Common myeloid progenitor, CD34-positive (primary cell): ENCODE results near the gene RNLS.

Experiments used
- CTCF ChIA-PET: fragments of 350-600 bp; sonication (Branson Sonifier 250); formaldehyde crosslinking; loops from one replicate; lab custom pipeline; 2021; ENCODE audit warnings: antibody characterized with exemption; lab: Charles Lee
- POLR2A ChIA-PET: fragments of 350-600 bp; sonication (Branson Sonifier 250); formaldehyde crosslinking; loops from one replicate; lab custom pipeline; 2021; ENCODE audit warnings: antibody characterized with exemption; lab: Charles Lee
- DNase-seq, 3 donors: peaks; one replicate each; pipeline versions ENCODE4 v3.0.0 to v3.0.0-alpha.2; 2013
- H3K27ac ChIP-seq, 2 experiments: 1 replicate in 1 of 2; 2 replicates in 1 of 2; pipeline ENCODE4 v1.7.0; 2013; ENCODE audit warnings: inconsistent platforms in 2 of 2, low read length in 2 of 2, mild to moderate bottlenecking in 2 of 2, low read depth in 1 of 2, moderate library complexity in 1 of 2; ENCODE audit not compliant: severe bottlenecking in 2 of 2, insufficient read depth in 1 of 2, poor library complexity in 1 of 2
- H3K27me3 ChIP-seq, 5 experiments: replicated peaks in 2 of 5; 1 replicate in 3 of 5; 2 replicates in 2 of 5; pipeline versions ENCODE4 v1.6.1 to v1.7.0; 2013; ENCODE audit warnings: low read length in 4 of 5, mild to moderate bottlenecking in 2 of 5, moderate library complexity in 2 of 5, inconsistent platforms in 1 of 5; ENCODE audit not compliant: insufficient read depth in 5 of 5, control insufficient read depth in 4 of 5
- H3K36me3 ChIP-seq, 4 experiments: 1 replicate in 2 of 4; 2 replicates in 2 of 4; pipeline versions ENCODE4 v1.6.1 to v1.7.0; 2013; ENCODE audit warnings: low read length in 3 of 4, control low read depth in 1 of 4, mild to moderate bottlenecking in 1 of 4; ENCODE audit not compliant: control insufficient read depth in 4 of 4, insufficient read depth in 4 of 4
- H3K4me1 ChIP-seq, 4 experiments: 1 replicate in 3 of 4; 2 replicates in 1 of 4; pipeline versions ENCODE4 v1.6.1 to v1.7.1; 2013; ENCODE audit warnings: low read length in 3 of 4, mild to moderate bottlenecking in 3 of 4, control low read depth in 1 of 4, inconsistent platforms in 1 of 4, moderate library complexity in 1 of 4; ENCODE audit not compliant: control insufficient read depth in 4 of 4, insufficient read depth in 4 of 4; ENCODE audit errors: control extremely low read depth in 1 of 4
- H3K4me3 ChIP-seq, 7 experiments: 1 replicate in 4 of 7; 2 replicates in 3 of 7; pipeline versions ENCODE4 v1.5.1 to v1.7.0; 2013; ENCODE audit warnings: mild to moderate bottlenecking in 7 of 7, low read length in 6 of 7, moderate library complexity in 6 of 7, inconsistent platforms in 2 of 7, low read depth in 2 of 7, control low read depth in 1 of 7; ENCODE audit not compliant: insufficient read depth in 4 of 7, control insufficient read depth in 1 of 7; ENCODE audit errors: extremely low read depth in 1 of 7
- H3K9me3 ChIP-seq, 5 experiments: 1 replicate in 4 of 5; 2 replicates in 1 of 5; pipeline versions ENCODE4 v1.6.1 to v1.7.1; 2013; ENCODE audit warnings: low read length in 4 of 5, mild to moderate bottlenecking in 2 of 5, inconsistent platforms in 1 of 5, low read depth in 1 of 5, moderate library complexity in 1 of 5; ENCODE audit not compliant: control insufficient read depth in 4 of 5, insufficient read depth in 2 of 5; ENCODE audit errors: control extremely low read depth in 1 of 5
- WGBS: methylation state at CpG from one replicate; pipeline ENCODE4 v1.1.5; 2013; ENCODE audit not compliant: insufficient coverage; 5-methylcytosine and 5-hydroxymethylcytosine counted together

The RNLS gene

DNA sequence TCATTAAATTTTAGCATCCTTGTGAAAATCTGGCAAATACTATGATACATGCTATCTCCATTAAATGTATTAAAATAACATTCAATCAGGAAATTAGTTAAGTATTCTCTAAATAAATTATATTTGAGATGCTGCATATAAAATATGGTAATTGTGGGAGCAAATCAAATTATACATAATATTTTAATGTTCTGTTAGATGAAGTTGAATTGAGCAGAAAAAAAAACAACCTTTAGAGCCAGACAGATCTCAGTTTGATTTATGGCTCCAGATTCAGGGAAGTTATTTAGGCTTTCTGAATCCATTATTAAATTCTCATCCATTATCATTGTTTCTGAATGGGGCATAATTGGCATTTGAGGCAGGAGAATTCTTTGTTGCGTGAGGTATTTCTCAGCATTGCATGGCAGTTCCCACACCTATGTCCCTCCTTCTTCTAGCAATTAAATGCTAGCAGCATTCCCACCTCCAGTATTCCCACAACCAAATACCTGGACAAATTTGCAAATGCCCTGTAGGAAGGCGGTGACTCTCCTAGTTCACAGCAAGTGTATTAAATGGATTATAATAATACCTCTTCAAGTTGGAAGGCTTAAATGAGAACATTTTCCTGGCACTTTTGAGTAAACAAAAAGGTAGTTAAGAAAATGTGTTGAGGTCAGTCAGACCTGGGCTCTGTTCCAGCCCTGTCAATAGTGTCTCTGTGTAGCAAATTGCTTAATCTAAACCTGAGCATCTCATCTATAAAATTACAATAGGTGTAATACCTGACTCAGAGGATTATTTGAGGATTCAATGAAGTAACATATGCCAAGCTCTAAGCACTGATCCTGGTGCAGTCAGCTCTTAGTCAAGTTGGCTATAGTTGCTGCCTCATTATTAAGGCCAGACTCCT lies 108.9 kb downstream of the RNLS start:
- ChIA-PET POLR2A (interaction anchor here (0.6 kb wide), 1 partner anchor 325 kb away, joined by 3 read pairs; no protein-coding TSS in a partner anchor), CTCF (no interaction called here)
- Histone ChIP-seq H3K36me3 (no peaks in the 10 kb centered on the region), H3K4me1 (peaks cover 0 to 3% (median 0%) of the 10 kb centered on the region in 4 experiments), H3K9me3 (peaks cover 0 to 8% (median 0%) of the 10 kb centered on the region in 5 experiments), H3K27ac (no peak overlapping the region), H3K27me3 (no peaks in the 10 kb centered on the region), H3K4me3 (no peak overlapping the region)
- DNase-seq, result no peak
- no CpG with 5 or more reads among the region's 2 CpGs for WGBS

GRCh38 chr10:88472540-88472939 lies 110.6 kb downstream of the RNLS start:
- POLR2A ChIA-PET, result no interaction called here
- WGBS, result no CpG with 5 or more reads among the region's 1 CpG
- Histone ChIP-seq H3K27me3 (no peaks in the 10 kb centered on the region), H3K4me3 (no peak overlapping the region), H3K9me3 (peaks cover 0 to 8% (median 0%) of the 10 kb centered on the region in 5 experiments), H3K4me1 (peaks cover 0 to 3% (median 0%) of the 10 kb centered on the region in 4 experiments), H3K36me3 (no peaks in the 10 kb centered on the region), H3K27ac (no peak overlapping the region)
- CTCF ChIA-PET, result no interaction called here
- DNase-seq, result no peak

DNA sequence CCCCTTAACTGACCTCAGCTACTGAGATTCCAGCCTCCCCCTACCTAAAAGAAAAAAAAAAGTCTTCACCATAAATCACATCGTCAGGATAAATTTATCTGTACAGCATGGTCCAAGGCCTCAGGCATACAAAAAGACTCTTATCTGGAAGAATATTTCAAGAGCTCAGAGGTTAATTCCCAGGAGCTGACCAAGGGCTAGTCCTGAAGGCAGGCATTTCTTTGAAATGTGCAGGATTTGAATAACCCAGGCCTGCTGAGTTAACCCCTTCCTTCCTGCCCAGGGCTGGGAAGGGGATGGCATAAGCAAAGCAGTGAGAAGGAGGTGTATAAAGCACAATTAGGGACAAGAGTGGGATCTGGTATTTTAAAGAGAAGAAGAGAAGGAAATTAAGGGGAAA lies 111.2 kb downstream of the RNLS start:
- H3K36me3 ChIP-seq, result no peaks in the 10 kb centered on the region
- no CpG with 5 or more reads among the region's 1 CpG for WGBS
- peaks cover 0 to 3% (median 0%) of the 10 kb centered on the region in 4 experiments for H3K4me1 ChIP-seq
- H3K27ac ChIP-seq, result no peak overlapping the region
- POLR2A ChIA-PET, result no interaction called here
- no peak for DNase-seq
- peaks cover 0 to 8% (median 0%) of the 10 kb centered on the region in 5 experiments for H3K9me3 ChIP-seq
- CTCF ChIA-PET, result no interaction called here
- H3K4me3 ChIP-seq, result no peak overlapping the region
- no peaks in the 10 kb centered on the region for H3K27me3 ChIP-seq

DNA sequence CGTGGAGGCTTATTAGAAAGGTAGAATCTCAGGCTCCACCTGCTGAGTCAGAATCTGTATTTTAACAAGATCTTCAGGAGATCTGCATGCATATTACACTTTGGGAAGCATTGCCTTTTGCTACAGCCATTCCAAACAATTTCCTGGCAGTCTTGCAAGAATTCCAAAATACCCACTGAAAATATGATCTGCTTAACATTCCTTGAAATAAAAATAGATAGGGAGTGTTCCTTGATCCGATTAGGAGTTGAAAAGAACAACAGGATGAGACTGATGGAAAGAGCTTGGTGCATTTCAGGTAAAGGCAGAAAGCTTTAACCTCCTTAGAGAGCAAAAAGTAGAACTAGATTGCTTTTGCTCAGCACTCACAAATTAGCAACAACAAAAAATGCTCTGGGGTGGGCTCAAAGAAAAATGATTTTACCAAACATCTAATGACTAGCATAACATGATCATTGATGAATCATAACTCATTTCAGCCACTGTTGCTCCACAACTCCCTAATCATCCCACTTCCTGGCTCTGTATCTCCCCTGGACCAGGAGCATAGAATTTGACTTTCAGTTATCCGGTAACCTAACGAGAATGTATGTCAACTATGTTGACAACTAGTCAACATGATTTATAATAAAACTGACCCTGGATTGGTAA lies 115.2 kb downstream of the RNLS start:
- Histone ChIP-seq H3K9me3 (peaks cover 0 to 8% (median 0%) of the 10 kb centered on the region in 5 experiments), H3K36me3 (no peaks in the 10 kb centered on the region), H3K4me3 (no peak overlapping the region), H3K27me3 (no peaks in the 10 kb centered on the region), H3K4me1 (no peaks in the 10 kb centered on the region), H3K27ac (no peak overlapping the region)
- CTCF ChIA-PET, result interaction anchor here (1.1 kb wide), 1 partner anchor 10 kb away, joined by 3 read pairs; no protein-coding TSS in a partner anchor
- 100% methylated on average over 1 of the region's 4 CpGs for WGBS
- no peak for DNase-seq
- POLR2A ChIA-PET, result interaction anchor here (0.6 kb wide), 1 partner anchor 31 kb away, joined by 3 read pairs; no protein-coding TSS in a partner anchor

DNA sequence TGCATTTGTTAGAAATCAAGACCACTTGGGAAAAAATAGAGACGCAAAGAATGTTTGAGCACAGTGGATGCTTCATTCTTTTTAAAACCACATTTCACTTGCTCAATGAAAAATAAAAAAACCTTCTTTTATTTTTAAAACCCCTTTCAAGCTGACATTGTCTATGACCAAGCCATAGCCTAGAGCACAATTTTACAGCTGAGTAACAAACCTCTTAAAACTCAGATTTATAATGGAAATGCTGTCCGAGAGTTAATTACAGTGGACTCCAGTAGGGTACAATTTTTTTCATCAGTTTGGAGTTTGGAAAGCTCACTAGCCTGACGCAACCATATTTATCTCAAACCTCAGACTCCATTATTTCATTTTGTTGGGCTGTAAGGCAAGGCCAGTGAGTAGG lies 116.3 kb downstream of the RNLS start:
- 100% methylated on average over 1 of the region's 3 CpGs for WGBS
- POLR2A ChIA-PET, result no interaction called here
- H3K9me3 ChIP-seq, result peaks cover 0 to 6% (median 0%) of the 10 kb centered on the region in 5 experiments
- DNase-seq, result no peak
- no peaks in the 10 kb centered on the region for H3K27me3 ChIP-seq
- H3K27ac ChIP-seq, result no peak overlapping the region
- CTCF ChIA-PET, result interaction anchor here (1.2 kb wide), 1 partner anchor 33 kb away, joined by 3 read pairs; no protein-coding TSS in a partner anchor
- no peaks in the 10 kb centered on the region for H3K4me1 ChIP-seq
- no peaks in the 10 kb centered on the region for H3K36me3 ChIP-seq
- no peak overlapping the region for H3K4me3 ChIP-seq

DNA sequence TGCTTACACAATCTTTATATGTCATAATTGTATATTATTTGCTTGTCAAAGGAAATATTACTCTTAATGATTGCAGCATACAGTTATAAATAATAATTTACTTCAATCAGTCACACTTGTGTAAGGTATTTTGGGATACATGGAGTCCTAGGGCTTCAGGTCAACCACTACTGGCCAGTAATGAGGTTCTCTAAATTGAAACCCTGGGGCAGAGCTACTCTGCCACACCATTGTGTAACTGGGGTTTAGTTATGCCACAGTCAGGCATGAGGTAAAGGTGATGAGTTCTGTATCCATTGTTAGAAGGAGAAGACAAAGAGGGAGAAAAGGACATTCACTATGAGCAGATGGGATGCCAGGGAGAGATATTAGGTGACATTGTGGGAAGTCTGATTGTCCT lies 117.4 kb downstream of the RNLS start:
- no peaks in the 10 kb centered on the region for H3K36me3 ChIP-seq
- peaks cover 0 to under 1% (median 0%) of the 10 kb centered on the region in 5 experiments for H3K9me3 ChIP-seq
- H3K4me1 ChIP-seq, result no peaks in the 10 kb centered on the region
- no peaks in the 10 kb centered on the region for H3K27me3 ChIP-seq
- POLR2A ChIA-PET, result no interaction called here
- CTCF ChIA-PET, result no interaction called here
- no peak overlapping the region for H3K4me3 ChIP-seq
- DNase-seq, result no peak
- no peak overlapping the region for H3K27ac ChIP-seq

DNA sequence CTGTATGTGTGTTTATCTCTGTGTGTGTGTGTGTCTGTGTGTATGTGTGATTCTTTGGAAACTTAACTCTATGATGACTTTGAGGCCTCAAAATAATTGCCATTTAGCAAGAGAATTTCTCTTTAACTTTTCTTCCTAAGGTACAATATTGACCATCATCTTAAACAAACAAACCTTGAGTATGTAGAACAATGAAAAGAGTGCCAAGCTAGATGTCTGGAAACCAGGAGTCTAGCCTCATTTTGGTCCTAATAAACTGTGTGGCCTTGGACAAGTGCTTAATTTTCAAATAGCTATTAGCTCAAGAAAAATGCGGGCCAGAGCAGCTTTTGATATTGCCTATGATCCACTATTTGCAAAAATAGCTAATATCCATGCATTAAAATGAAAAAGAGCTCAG lies 119.3 kb downstream of the RNLS start:
- Histone ChIP-seq H3K27me3 (no peaks in the 10 kb centered on the region), H3K27ac (no peak overlapping the region), H3K36me3 (no peaks in the 10 kb centered on the region), H3K4me3 (no peak overlapping the region), H3K4me1 (no peaks in the 10 kb centered on the region), H3K9me3 (peaks cover 0 to 1% (median 0%) of the 10 kb centered on the region in 5 experiments)
- POLR2A ChIA-PET, result no interaction called here
- no peak for DNase-seq
- WGBS, result no CpG with 5 or more reads among the region's 1 CpG
- CTCF ChIA-PET, result interaction anchor here (1.1 kb wide), 1 partner anchor 343 kb away, joined by 3 read pairs; no protein-coding TSS in a partner anchor
